ENCODE results near the gene BABAM2.

Gene BABAM2

DNA sequence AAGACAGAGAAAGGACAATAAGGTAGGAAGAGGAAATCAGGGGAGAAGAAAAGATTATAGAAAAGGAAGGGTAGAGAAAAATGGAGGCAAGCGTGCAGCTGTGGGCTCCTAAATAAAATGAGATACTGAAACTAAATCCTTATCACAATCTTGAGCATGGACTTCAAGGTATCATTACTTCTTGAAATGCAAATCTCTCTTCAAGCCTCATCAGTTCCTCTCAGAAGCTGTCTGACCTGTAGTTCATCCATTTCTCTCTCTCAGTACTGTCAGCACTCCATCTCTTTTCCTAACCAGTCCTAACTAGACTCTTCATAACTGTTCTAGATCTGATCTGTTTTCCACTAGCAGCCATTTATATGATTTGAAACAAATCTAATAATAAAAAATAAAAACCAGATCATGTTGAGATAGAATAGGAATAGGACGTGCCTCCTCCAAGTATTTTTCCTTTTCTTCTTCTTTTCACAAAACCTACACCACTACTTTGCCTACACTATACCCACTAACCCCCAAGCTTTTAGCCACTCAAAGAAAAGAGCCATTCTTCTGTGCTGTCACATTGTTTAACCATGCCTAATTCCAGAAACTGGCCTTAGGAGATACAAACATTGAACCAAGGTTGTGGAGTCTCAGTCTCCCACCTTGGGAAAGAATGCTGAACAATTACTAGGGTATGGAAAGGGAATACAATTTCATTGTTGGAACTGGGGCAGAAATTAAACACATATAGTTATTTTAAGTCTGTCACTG lies 21.1 kb downstream of the BABAM2 start:
- DNase-seq (ENCODE audit: low read depth in 3 of 3): no peak

DNA sequence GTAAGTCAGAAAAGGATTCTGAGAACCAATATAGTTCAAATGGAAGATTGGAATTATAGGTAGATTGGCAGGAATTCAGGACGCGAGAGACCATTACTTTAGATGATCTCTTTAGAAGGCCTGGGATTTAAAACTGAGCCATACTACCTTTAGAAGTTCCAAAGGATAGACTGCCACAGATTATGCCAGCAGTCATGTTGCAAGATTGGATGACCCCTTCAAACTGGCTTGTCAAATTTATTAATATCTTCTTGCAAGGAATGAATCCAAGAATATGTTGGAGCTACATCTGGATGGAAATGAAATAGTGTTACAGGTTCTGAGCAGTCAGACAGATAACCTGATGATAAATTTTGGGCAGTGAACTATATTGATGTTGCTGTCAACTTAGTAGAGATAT lies 22.0 kb downstream of the BABAM2 start:
- DNase-seq (ENCODE audit: low read depth in 3 of 3): no peak

DNA sequence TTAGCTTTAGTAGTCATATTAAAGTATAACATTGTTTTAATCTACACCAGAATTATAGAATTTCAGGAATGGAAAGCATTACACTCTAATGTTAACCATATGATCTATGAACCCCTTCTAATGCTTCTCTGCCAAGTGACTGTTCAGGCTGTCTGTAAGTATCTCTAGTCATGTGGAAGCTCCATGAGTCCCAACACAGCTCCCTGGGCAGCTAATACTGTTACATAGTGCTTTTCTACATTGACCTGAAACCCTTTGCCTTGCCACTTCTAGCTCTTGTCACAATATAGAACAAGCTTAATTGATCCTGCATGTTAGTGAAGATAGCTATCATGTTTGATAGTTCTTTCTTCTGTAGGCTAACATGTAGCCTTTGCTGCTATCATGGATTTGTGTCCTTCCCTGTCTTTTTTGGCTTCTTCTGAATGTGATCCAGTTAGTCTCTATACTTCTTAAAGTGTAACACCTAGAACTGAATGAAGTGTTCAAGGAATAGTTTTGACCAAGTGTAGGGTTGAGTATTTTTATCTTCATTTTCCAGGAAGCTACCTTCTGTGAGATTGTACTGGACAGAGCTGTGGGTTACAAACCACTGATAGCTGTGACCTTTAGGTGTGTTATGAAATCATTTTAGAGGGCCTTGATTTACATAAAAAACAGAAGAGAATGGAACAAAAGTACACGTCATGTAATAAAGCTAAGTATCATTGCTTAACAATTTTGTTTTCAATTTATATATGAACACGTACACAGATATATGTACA lies 23.7 kb downstream of the BABAM2 start:
- no peak for DNase-seq (ENCODE audit: low read depth in 3 of 3)

DNA sequence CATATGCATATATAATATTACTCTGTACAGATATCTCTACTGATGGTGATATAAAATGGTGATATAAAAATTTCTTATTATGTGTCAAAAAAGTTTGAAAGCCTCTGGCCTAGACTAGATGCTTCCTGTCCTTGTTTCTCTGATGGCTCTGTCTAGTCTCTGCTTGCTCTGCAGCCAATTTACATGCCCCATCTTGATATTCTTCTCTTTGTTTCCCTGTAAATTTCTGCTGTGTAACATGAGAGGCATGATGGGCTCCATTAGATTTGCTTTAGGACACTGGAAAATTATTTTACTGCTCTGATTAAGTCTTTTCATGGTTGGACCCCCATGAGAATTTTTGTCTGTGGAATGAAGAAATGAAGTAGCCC lies 24.3 kb downstream of the BABAM2 start:
- no peak for DNase-seq (ENCODE audit: low read depth in 3 of 3)

DNA sequence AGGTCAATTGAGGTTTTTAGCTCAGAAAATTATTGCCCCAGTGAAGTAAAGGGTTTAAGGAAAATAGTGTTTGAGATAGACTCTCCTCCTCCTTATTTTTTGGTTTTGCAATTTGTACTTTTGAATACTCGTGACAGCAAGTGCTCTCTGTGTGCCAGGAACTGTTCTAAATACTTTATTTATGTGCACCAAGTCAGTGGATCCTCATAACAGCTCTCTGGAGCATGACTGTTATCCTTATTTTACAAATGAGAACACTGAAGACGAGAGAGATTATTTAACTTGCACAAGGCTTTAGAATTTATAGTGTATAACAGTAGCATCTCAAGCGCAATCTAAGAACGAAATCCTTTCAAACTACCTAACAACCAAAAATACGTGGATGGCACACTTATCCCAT lies 24.7 kb downstream of the BABAM2 start:
- no peak for DNase-seq (ENCODE audit: low read depth in 3 of 3)

DNA sequence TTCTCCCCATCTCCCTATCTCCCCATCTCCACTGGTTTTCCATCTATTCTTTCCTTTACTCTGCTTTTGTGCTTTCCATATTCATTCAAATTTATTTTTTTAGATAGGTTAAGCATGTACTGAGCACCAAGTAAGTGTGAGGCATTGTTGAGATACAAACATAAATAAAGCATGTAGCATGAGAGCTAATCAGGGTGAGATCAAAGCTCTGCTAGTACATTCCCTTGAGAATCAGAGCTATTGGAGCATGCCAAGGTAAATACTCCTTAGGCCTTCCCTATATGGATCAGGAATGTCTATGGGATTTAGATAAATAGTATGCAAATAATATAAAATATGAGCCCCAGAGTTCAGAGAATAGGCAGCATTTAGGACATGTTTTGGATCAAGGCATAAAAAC lies 25.3 kb downstream of the BABAM2 start:
- no peak for DNase-seq (ENCODE audit: low read depth in 3 of 3)

DNA sequence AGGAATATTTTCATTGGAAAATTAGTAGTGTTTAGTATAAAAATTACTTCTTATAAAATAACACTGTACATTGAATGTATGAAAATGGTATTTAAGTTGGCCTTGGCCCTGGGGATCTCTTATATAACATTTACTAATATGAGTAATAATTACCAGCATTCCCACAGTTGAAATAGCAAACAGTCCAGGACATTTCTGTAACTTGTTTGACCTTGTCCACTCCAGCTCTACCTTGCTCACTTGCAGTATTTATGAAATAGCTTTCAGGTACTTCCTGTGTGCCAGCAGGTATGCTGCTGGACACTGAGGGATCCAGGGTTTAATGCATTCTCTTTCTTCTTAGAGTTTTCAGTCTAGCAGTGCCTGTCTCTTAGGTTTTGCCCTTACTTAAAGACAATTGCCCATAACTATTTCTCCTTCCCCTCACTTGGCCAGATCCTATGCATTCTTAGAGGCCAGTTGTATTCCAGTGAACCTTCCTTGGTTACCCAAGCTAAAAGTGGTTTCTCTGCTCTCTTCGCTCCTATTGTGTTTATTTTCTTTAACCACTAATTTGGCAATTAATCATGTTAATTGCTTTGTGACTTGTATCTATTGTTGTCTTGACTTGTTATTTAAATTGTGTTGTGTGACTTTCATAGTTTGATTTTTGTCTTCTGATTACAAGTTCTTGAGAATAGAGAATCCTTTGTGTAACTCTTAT lies 25.9 kb downstream of the BABAM2 start:
- no peak for DNase-seq (ENCODE audit: low read depth in 3 of 3)

DNA sequence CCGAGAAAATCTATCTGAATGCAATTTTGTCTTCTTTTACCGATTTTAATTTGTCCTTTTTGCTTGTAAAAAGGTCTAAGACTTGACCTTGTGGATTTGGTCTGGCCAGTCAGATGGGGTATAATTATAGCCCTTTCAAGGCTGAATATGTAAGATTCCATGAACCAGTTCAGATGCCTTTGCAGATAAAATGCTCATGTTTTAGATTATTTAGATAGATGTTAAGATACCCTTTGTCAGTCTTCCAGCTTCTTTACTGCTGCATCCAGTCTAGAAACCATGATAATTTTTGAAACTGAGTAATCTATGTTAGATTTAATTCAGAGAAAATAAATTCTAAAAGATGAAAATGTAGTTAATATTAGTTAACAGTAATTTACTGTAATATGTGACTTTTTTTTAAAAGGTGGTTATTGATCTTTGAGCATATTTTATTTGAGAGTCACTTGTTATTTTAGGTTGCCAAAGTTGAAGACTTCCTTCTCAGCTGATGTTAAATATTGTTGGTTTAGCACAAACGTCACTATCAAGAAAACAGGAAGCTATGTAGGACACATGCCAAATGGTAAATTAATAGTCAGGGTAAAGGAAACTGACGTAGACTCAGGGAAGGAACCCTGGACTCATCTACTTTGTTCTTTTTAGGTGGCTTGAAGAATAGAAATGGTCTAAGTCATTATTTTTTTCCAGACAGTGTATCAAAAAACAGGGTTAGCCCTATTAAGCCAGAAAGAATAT lies 29.8 kb downstream of the BABAM2 start:
- no peak for DNase-seq (ENCODE audit: low read depth in 3 of 3)

DNA sequence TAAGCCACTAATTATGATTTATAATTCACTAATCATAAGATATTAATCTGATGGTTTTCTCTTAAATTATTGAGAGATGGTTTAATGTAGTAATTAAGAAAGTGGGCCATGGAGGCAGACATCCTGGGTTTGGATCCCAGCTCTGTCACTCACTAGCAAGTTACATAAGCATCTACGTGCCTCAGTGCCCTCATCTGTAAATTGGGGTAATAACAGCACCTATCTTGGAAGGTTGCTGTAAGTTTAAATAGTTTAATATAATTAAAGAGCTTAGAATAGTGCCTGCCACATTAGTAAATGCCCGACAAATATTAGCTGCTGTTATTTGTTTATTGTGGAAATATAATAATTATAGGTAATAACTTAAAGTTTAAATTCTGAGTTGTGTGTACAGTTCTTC lies 30.9 kb downstream of the BABAM2 start:
- no peak for DNase-seq (ENCODE audit: low read depth in 3 of 3)

DNA sequence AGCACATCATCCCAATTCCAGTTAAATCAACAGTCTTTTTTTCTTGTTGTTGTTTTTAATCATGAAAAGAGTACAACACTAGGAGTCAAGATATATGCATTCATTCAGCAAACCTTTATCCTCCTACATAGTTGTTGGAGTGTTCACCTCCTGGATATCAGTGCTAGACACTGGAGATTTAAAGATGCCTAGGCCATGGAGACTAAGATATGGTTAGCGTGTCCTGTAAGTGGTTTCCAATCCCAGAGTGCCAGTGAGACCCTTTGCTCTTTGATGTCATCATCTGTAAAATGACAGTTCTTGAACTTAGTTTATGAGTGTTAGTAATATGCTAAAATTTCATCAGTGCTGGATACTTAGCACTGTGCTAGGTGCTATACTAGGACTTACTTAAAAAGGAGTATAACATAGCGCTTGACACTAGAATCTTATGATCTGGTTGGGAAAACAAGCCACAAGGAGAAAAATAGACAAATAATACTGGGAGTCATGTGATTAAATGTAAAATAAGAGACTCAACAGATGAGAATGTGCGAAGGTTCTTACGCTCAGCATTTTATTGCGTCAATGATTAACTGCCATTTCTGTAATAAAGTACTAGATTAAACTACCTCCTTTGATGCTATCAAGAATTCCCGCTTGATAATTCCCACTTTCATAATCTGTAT lies 31.5 kb downstream of the BABAM2 start:
- no peak for DNase-seq (ENCODE audit: low read depth in 3 of 3)

DNA sequence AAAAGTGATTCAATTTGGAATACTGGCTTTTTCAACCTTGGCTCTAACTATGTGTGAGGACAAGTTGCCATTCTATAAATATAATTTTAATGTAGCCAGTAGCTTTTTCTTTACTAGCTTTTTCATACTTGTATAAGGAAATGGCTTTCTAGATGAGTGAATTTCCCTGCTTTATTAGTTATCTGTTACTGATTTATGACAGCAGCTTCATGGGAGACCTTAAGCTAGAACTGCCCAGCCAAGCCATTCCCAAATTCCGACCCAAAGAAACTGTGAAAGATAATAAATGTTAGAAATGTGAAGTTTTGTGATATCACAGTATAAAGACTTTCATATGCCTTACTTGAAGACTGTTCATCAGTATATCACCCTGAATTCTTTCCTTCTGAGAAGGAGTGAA lies 32.3 kb downstream of the BABAM2 start:
- no peak for DNase-seq (ENCODE audit: low read depth in 3 of 3)

DNA sequence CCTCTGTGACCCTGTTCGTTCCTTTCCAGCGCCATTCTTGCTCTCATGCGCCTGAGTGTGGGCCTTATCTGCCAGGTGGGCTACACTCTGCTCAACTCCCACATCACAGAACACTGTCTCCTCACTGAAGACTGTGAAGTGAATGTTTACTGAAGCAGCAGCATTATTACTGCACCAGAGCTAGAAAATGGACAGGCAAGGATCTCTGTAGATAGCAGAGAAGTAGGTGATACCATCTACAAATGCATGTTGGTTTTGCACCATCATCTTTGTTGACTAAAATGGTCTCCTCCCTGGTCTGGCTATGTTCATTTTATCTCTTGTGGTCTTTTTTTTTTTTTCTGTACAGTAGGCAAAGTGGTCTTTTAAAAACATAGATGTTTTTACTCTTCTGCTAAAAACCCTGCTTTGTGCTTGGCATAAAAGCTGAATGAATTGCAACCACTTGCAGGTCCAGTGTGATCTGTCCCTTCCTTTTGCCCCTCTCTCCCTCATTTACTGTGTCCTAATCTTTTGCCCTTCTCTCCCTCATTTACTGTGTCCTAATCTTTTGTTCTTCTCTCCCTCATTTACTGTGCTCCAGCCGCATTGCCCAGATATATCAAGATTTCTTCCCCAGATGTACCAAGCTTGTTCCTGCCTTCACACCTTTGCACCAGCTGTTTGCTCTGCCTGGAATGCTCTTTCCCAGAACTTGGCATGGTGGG lies 35.4 kb downstream of the BABAM2 start:
- DNase-seq (ENCODE audit: low read depth in 3 of 3): no peak

DNA sequence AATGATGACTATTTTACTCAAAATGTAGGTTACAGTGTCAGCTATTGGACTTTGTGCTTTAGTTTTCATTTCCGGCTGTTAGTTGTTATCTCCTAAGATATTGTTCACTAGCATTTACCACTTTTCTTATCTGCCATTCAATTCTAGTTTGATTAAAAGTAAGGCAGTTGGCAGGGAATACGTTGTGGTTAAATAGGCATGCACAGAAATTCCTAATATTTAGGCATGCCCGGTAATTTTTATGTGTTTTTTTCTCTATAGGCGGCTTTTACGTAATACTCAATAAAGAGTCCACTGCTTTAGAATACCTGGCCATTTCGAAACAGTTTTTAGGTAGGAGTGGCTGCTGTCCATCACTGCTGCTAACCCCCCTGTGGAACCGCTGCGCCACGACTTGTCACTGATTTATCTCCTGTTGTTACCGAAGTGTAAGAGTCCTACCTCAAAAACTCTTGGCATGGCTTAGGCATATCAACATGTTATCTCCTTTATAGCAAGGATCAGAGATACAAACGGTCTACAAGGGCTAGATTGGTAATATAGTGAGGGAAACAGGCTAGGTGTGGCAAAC lies 39.5 kb downstream of the BABAM2 start:
- DNase-seq (ENCODE audit: low read depth in 3 of 3): no peak

DNA sequence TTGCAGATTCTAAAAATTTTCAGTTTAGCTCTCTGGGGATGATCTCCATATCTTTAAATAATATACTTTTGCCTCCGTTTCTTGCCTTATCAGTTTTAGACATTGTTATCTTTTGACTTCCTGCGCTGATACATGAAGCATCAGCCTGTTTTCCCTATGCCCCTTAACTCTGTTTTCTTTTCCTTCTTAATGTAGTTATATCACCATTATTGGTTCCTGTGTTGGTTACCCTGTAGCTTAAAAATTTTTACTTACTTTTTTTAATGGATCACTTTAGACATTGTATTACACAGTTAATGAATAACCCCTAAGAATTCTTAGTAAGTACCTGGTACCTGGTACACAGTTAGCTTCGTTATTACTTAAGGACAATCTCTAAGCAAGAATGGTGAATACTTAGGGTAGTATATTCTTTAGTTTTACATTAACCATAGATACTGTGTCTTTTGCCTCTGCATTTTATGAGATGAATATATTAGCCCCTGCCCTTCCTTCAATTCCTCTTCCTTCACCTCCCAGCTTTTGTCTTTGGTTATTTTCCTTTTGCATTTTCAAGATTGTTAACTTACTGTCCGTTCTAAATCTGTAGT lies 40.9 kb downstream of the BABAM2 start:
- DNase-seq (ENCODE audit: low read depth in 3 of 3): no peak

DNA sequence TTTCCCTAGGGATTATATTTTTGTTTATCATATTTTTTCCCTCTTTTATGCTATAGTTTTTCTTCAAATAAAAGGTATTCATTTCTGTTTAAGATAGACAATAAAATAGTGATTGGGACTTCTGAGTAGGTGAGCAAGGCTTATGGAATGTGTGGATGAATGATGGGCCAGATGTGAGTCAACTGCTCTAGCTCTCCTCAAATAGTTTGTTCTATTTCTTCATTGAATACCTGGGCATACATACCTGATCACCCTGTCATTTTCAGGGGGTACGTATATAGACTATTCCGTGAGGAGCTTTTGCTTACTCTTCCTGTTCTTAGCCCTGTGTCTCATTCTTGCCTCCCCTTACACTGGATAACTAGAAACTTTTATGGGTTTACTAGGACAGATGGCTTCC lies 41.9 kb downstream of the BABAM2 start:
- DNase-seq (ENCODE audit: low read depth in 3 of 3): no peak

DNA sequence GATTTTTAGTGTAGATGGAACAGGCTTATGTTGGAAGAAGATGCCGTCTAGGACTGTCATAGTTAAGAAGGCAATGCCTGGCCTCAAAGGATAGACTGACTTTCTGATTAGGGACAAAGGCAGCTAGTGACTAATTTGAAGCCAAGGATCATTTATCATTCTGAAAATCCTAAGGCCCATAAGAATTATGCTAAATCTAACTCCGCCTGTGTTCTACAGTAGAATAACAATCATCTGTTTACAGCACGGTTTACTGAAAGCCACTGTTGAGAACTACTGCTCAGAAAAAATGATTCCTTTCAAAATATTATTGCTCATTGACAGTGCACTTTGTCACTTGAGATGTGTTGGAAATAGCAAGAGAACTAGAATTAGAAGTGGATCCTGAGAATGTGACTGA lies 44.5 kb downstream of the BABAM2 start:
- DNase-seq (ENCODE audit: low read depth in 3 of 3): no peak

DNA sequence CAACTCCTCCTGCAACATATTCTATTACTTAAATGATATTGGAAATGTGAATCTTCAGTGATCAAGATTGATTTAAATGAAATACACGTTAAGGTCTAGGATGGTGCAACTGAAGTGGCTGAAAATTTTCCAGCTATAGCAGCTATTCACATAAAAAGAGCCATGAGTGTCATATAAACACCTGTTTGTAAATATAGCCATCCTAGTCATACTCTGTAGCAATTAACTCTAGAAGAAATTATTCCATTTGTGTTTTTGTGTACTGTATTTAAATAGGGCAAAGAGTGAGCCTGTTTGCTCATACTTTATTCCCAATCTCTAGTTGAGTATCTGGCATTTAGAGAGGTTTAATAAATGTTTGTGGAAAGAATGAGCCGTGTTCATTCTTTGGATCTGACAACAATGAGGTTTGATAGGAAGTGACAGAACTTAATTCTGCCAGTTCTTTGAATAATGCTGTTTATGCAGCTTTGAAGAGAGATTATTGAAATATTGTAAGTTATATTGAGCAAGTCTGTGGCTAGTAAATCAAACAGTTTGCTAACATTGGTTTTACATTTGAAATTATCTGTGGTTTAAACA lies 49.7 kb downstream of the BABAM2 start:
- DNase-seq (ENCODE audit: low read depth in 3 of 3): no peak

DNA sequence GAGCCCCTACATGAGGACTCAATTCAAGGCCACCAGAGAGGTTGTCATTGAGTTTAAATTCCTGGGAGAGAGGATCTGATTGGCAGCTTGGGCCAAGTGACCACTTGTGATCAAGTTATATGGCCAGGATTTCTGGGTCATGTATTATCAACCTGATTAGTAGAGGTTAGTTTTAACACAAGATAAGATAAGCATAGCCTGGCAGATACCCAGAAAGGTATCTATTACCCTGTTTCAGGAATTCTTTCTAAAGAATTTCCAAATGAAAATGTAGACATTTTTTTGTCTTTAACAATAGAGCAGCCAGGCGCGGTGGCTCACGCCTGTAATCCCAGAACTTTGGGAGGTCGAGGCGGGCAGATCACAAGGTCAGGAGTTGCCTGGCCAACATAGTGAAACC lies 50.5 kb downstream of the BABAM2 start:
- no peak for DNase-seq (ENCODE audit: low read depth in 3 of 3)

DNA sequence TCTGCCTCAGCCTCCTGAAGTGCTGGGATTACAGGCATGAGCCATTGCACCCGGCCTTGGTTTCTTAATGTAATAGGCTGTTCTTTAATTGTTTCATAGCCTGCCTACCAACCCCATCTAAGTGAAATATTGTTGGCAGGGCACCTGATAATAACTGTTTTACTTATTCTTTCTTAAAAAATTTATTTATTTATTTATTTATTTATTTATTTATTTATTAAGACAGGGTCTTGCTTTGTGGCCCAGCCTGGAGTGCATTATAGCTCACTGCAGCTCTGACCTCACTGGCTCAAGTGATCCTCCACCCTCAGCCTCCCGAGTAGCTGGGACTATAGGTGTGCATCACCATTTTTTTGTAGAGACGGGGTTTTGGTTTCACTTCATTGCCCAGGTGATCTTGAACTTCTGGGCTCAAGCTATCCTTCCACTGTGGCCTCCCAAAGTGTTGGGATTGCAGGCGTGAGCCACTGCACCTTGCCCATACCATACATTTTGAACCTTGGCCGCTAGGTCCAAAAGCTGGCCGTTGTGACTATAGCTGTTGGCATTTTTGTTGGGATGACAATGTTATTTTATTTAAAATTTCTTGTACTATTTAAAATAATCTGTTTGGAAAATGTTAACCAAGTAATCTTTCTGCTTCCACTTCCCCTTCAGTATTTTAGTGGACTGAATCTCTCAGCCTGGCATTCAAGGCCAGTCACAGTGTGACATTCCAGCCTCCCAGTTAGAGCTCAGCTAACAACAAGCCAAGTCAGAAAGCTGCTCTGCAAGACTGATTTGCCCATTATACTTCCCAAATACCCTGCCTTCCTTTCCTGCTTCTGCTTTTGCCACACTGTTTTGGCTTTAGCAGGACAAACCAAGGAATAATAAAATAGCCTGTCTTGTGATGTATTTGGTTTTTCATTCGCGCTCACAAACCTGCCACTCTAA lies 52.4 kb downstream of the BABAM2 start:
- DNase-seq (ENCODE audit: low read depth in 3 of 3): no peak

Measured in stimulated activated CD4-positive, alpha-beta T cell treated with anti-CD3 and anti-CD28 coated beads, TNF-alpha, amount 100 ng/mL, for 48 hours (primary cell).